Osteoblast (primary cell): Measurements from ENCODE around the gene HYAL4. TPM values are rescaled to one million over a fixed set of nuclear protein-coding genes. Genes with fewer than 3 reads are reported as not detected.
"Not testable (repeated sequence)": the region's sequence is repeated elsewhere in the genome, so short reads cannot be mapped to it uniquely, and the experiment has no call there.

ENCODE experiments used
- DNase-seq: peaks from one replicate; pipeline ENCODE4 v3.0.0; 2011; ENCODE audit warnings: low spot score, mixed read lengths; ENCODE audit not compliant: insufficient read length; ENCODE audit errors: missing footprints
- H2AFZ ChIP-seq: 2 replicates; pipeline ENCODE4 v1.6.0; 2011; ENCODE audit warnings: mild to moderate bottlenecking, low read length
- H3K27ac ChIP-seq: 2 replicates; pipeline ENCODE4 v1.5.1; 2011; ENCODE audit warnings: mild to moderate bottlenecking, low read depth, low read length, moderate library complexity
- H3K27me3 ChIP-seq: 2 replicates; pipeline ENCODE4 v1.6.0; 2012; ENCODE audit warnings: mild to moderate bottlenecking, control low read depth, inconsistent platforms, low read length, moderate library complexity; ENCODE audit not compliant: insufficient read depth
- H3K36me3 ChIP-seq: 2 replicates; pipeline ENCODE4 v1.5.1; 2011; ENCODE audit warnings: mild to moderate bottlenecking, low read length, control low read depth, moderate library complexity; ENCODE audit not compliant: insufficient read depth
- H3K4me1 ChIP-seq: 2 replicates; pipeline ENCODE4 v1.5.1; 2011; ENCODE audit warnings: mild to moderate bottlenecking, low read length, control low read depth, moderate library complexity; ENCODE audit not compliant: insufficient read depth
- H3K4me2 ChIP-seq: 2 replicates; pipeline ENCODE4 v1.6.0; 2011; ENCODE audit warnings: mild to moderate bottlenecking, low read length; ENCODE audit not compliant: insufficient read depth
- H3K4me3 ChIP-seq: fragments of 200-600 bp; sonication (generic); 3 replicates; pipeline ENCODE4 v1.5.1; 2012; ENCODE audit warnings: mild to moderate bottlenecking, low read length, inconsistent platforms; ENCODE audit not compliant: insufficient read depth
- H3K79me2 ChIP-seq: 2 replicates; pipeline ENCODE4 v1.6.0; 2012; ENCODE audit warnings: mild to moderate bottlenecking, low read length, control low read depth, inconsistent platforms; ENCODE audit not compliant: insufficient read depth
- H3K9me3 ChIP-seq: 2 replicates; pipeline ENCODE4 v1.5.1; 2011; ENCODE audit warnings: low read depth, low read length, control low read depth
- H4K20me1 ChIP-seq: 2 replicates; pipeline ENCODE4 v1.6.0; 2012; ENCODE audit warnings: mild to moderate bottlenecking, low read length, control low read depth; ENCODE audit not compliant: insufficient read depth
- total RNA-seq: library from RNA; depleted of rRNA; stranded (reverse); fragments of >200 nt; gene quantifications from 2 replicates; pipeline ENCODE4 v1.2.3, GENCODE V29; 2012
- TF ChIP-seq, protein P1 (sequence below): IDR thresholded peaks from 2 replicates; pipeline ENCODE4 v1.5.1; 2011; ENCODE audit warnings: mild to moderate bottlenecking, low read depth, low read length, moderate library complexity; ENCODE audit errors: extremely low read depth

HYAL4 gene
- total RNA-seq, 1 donor: not detected

- TF ChIP-seq, protein P1, sequence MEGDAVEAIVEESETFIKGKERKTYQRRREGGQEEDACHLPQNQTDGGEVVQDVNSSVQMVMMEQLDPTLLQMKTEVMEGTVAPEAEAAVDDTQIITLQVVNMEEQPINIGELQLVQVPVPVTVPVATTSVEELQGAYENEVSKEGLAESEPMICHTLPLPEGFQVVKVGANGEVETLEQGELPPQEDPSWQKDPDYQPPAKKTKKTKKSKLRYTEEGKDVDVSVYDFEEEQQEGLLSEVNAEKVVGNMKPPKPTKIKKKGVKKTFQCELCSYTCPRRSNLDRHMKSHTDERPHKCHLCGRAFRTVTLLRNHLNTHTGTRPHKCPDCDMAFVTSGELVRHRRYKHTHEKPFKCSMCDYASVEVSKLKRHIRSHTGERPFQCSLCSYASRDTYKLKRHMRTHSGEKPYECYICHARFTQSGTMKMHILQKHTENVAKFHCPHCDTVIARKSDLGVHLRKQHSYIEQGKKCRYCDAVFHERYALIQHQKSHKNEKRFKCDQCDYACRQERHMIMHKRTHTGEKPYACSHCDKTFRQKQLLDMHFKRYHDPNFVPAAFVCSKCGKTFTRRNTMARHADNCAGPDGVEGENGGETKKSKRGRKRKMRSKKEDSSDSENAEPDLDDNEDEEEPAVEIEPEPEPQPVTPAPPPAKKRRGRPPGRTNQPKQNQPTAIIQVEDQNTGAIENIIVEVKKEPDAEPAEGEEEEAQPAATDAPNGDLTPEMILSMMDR: no peak
- Histone ChIP-seq H3K4me1 (no peaks in the 10 kb centered on the region), H2AFZ (no peak overlapping the region), H4K20me1 (no peaks in the 10 kb centered on the region), H3K9me3 (no peaks in the 10 kb centered on the region), H3K79me2 (no peaks in the 10 kb centered on the region), H3K36me3 (no peaks in the 10 kb centered on the region), H3K4me3 (no peak overlapping the region), H3K27ac (no peak overlapping the region), H3K27me3 (no peaks in the 10 kb centered on the region), H3K4me2 (no peak overlapping the region)
- no peak for DNase-seq
Measured at GRCh38 chr7:123881300-123881699, 36.3 kb downstream of the HYAL4 start.

GRCh38 chr7:123883154-123883553 is 38.2 kb downstream of the HYAL4 start:
- Histone ChIP-seq H2AFZ (no peak overlapping the region), H4K20me1 (no peaks in the 10 kb centered on the region), H3K79me2 (no peaks in the 10 kb centered on the region), H3K4me3 (no peak overlapping the region), H3K4me1 (no peaks in the 10 kb centered on the region), H3K9me3 (no peaks in the 10 kb centered on the region), H3K36me3 (no peaks in the 10 kb centered on the region), H3K27me3 (no peaks in the 10 kb centered on the region), H3K27ac (no peak overlapping the region), H3K4me2 (no peak overlapping the region)
- TF ChIP-seq, protein P1: no peak
- DNase-seq: no peak

- no peaks in the 10 kb centered on the region for H4K20me1 ChIP-seq
- H3K9me3 ChIP-seq: no peaks in the 10 kb centered on the region
- H3K27ac ChIP-seq: no peak overlapping the region
- H3K27me3 ChIP-seq: no peaks in the 10 kb centered on the region
- H3K4me1 ChIP-seq: no peaks in the 10 kb centered on the region
- no peak overlapping the region for H3K4me3 ChIP-seq
- no peaks in the 10 kb centered on the region for H3K79me2 ChIP-seq
- TF ChIP-seq, protein P1: no peak
- no peaks in the 10 kb centered on the region for H3K36me3 ChIP-seq
- no peak overlapping the region for H2AFZ ChIP-seq
- DNase-seq: no peak
- H3K4me2 ChIP-seq: no peak overlapping the region
Measured at GRCh38 chr7:123888192-123888591, 43.2 kb downstream of the HYAL4 start.

DNA sequence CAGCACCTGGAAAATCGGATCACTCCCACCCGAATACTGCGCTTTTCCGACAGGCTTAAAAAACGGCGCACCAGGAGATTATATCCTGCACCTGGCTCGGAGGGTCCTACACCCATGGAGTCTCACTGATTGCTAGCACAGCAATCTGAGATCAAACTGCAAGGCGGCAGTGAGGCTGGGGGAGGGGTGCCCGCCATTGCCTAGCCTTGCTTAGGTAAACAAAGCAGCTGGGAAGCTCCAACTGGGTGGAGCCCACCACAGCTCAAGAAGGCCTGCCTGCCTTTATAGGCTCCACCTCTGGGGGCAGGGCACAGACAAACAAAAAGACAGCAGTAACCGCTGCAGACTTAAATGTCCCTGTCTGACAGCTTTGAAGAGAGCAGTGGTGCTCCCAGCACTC is 49.8 kb downstream of the HYAL4 start:
- H3K9me3 ChIP-seq, H4K20me1 ChIP-seq, H3K4me2 ChIP-seq, H3K4me1 ChIP-seq, H3K27me3 ChIP-seq, H3K27ac ChIP-seq, H2AFZ ChIP-seq, H3K4me3 ChIP-seq, DNase-seq, H3K79me2 ChIP-seq, H3K36me3 ChIP-seq: not testable (repeated sequence)
